GM18520 (cell line): ENCODE data around the gene VCPKMT.

Experiments
- ATAC-seq: cut with Tn5 transposase; IDR thresholded peaks from one replicate; pipeline ENCODE4 v1.9.1; 2021; ENCODE audit not compliant: unreplicated experiment

The VCPKMT gene

GRCh38 chr14:50116181-50116956 lies at the start of gene VCPKMT:
TSS of gene VCPKMT (minus strand) at chr14:50116572. CDS start at chr14:50116552, 20 bp downstream.
- peak; percentile 94 for ATAC-seq

GRCh38 chr14:50156111-50156510 lies 39.7 kb upstream of the VCPKMT start:
- ATAC-seq: no peak

- ATAC-seq: no peak
These were observed 32.4 kb upstream of the VCPKMT start for GRCh38 chr14:50148799-50149198.

GRCh38 chr14:50139192-50139591 lies 22.8 kb upstream of the VCPKMT start:
- no peak for ATAC-seq

GRCh38 chr14:50127802-50128201 lies 11.4 kb upstream of the VCPKMT start:
- ATAC-seq: no peak

GRCh38 chr14:50123062-50123461 lies 6.7 kb upstream of the VCPKMT start:
- ATAC-seq: no peak

- ATAC-seq: no peak
These were observed 5.9 kb upstream of the VCPKMT start for GRCh38 chr14:50122291-50122690.

GRCh38 chr14:50121486-50121885 lies 5.1 kb upstream of the VCPKMT start:
- no peak for ATAC-seq

- no peak for ATAC-seq
These were observed 1.1 kb upstream of the VCPKMT start for GRCh38 chr14:50117456-50117855.

- no peak for ATAC-seq
These were observed 594 bp upstream of the VCPKMT start for GRCh38 chr14:50116966-50117365.

- ATAC-seq: no peak
These were observed 2.9 kb downstream of the VCPKMT start for GRCh38 chr14:50113381-50114035.

- no peak for ATAC-seq
These were observed 5.9 kb downstream of the VCPKMT start for GRCh38 chr14:50110323-50111037.

GRCh38 chr14:50109342-50109741 lies 7.0 kb downstream of the VCPKMT start:
- no peak for ATAC-seq

- no peak for ATAC-seq
These were observed 8.5 kb downstream of the VCPKMT start for GRCh38 chr14:50107850-50108249.

GRCh38 chr14:50106178-50106577 lies 10.2 kb downstream of the VCPKMT start:
- no peak for ATAC-seq

GRCh38 chr14:50103558-50103957 lies 12.8 kb downstream of the VCPKMT start:
- ATAC-seq: no peak

GRCh38 chr14:50101417-50101816 lies 15.0 kb downstream of the VCPKMT start:
- ATAC-seq: no peak

- ATAC-seq: no peak
These were observed 15.6 kb downstream of the VCPKMT start for GRCh38 chr14:50100805-50101204.

GRCh38 chr14:50099335-50099734 lies 17.0 kb downstream of the VCPKMT start:
- no peak for ATAC-seq

GRCh38 chr14:50095895-50096294 lies 20.5 kb downstream of the VCPKMT start:
- no peak for ATAC-seq

GRCh38 chr14:50094056-50094755 lies 22.2 kb downstream of the VCPKMT start:
- ATAC-seq: no peak
